GM18870 (cell line): Measurements from ENCODE around the gene PRRT3.
A peak's percentile ranks its signal among the peaks of the same experiment; 100 is the strongest.
"Not testable (repeated sequence)": the region's sequence is repeated elsewhere in the genome, so short reads cannot be mapped to it uniquely, and the experiment has no call there.

Experiments used
- ATAC-seq: cut with Tn5 transposase; IDR thresholded peaks from one replicate; pipeline ENCODE4 v1.9.1; 2021; ENCODE audit warnings: moderate library complexity; ENCODE audit not compliant: unreplicated experiment

PRRT3 gene

GRCh38 chr3:9947025-9947995 is 4.9 kb downstream of the PRRT3 start:
- no peak for ATAC-seq

- no peak for ATAC-seq
Measured at GRCh38 chr3:9946112-9947024, 5.8 kb downstream of the PRRT3 start.

- ATAC-seq: no peak
Measured at GRCh38 chr3:9945358-9945757, 6.8 kb downstream of the PRRT3 start.

- no peak for ATAC-seq
Measured at GRCh38 chr3:9944271-9944670, 7.9 kb downstream of the PRRT3 start.

GRCh38 chr3:9942934-9943690 is 9.1 kb downstream of the PRRT3 start:
- ATAC-seq: no peak

- ATAC-seq: no peak
Measured at GRCh38 chr3:9942164-9942563, 10.0 kb downstream of the PRRT3 start.

- ATAC-seq: no peak
Measured at GRCh38 chr3:9940746-9941145, 11.5 kb downstream of the PRRT3 start.

GRCh38 chr3:9939906-9940305 is 12.3 kb downstream of the PRRT3 start:
- ATAC-seq: not testable (repeated sequence)

- no peak for ATAC-seq
Measured at GRCh38 chr3:9938966-9939365, 13.2 kb downstream of the PRRT3 start.

- no peak for ATAC-seq
Measured at GRCh38 chr3:9937486-9938238, 14.5 kb downstream of the PRRT3 start.

- ATAC-seq: no peak
Measured at GRCh38 chr3:9935966-9936510, 16.2 kb downstream of the PRRT3 start.

- no peak for ATAC-seq
Measured at GRCh38 chr3:9934993-9935392, 17.2 kb downstream of the PRRT3 start.

- no peak for ATAC-seq
Measured at GRCh38 chr3:9934235-9934621, 18.0 kb downstream of the PRRT3 start.

- ATAC-seq: peak; percentile 82
Measured at GRCh38 chr3:9933561-9934234, 18.5 kb downstream of the PRRT3 start, which contains the start of gene CRELD1. TSS of gene CRELD1 (plus strand) at chr3:9933834. CDS start at chr3:9934439, 605 bp downstream.

- ATAC-seq: peak; percentile 43
Measured at GRCh38 chr3:9932843-9933560, 19.2 kb downstream of the PRRT3 start.

GRCh38 chr3:9932535-9932842 is 19.7 kb downstream of the PRRT3 start:
- ATAC-seq: no peak

- ATAC-seq: no peak
Measured at GRCh38 chr3:9930804-9931418, 21.3 kb downstream of the PRRT3 start.

GRCh38 chr3:9928158-9928557 is 24.1 kb downstream of the PRRT3 start:
- ATAC-seq: no peak
